DND-41 (cell line): ENCODE measurements around the gene UBL5.

ENCODE experiments used
- ATAC-seq: fragments of 200-7000 bp; cut with Tn5 transposase; 3 replicates; pipeline ENCODE4 v1.9.1; 2021; ENCODE audit warnings: low read depth; ENCODE audit not compliant: insufficient read depth
- DNase-seq: peaks from one replicate; pipeline ENCODE4 v3.0.0-alpha.2; 2020
- H2AFZ ChIP-seq: 2 replicates; pipeline ENCODE4 v1.6.0; 2012; ENCODE audit warnings: low read depth, low read length
- H3K27ac ChIP-seq: 2 replicates; pipeline ENCODE4 v1.5.1; 2012; ENCODE audit warnings: low read length, inconsistent platforms
- H3K27me3 ChIP-seq: fragments of 200-600 bp; sonication (generic); 2 replicates; pipeline ENCODE4 v1.6.0; 2012; ENCODE audit warnings: low read length, mild to moderate bottlenecking, inconsistent platforms; ENCODE audit not compliant: insufficient read depth, poor library complexity
- H3K36me3 ChIP-seq: 2 replicates; pipeline ENCODE4 v1.5.1; 2012; ENCODE audit warnings: low read length, inconsistent platforms; ENCODE audit not compliant: insufficient read depth
- H3K4me1 ChIP-seq: 2 replicates; pipeline ENCODE4 v1.5.1; 2012; ENCODE audit warnings: mild to moderate bottlenecking, low read length; ENCODE audit not compliant: insufficient read depth
- H3K4me2 ChIP-seq: 2 replicates; pipeline ENCODE4 v1.6.0; 2012; ENCODE audit warnings: mild to moderate bottlenecking, moderate library complexity, low read length, inconsistent platforms; ENCODE audit not compliant: insufficient read depth
- H3K4me3 ChIP-seq, 2 experiments: fragments of 200-600 bp in 1 of 2; shearing (Covaris generic) in 1 of 2; 2 replicates each; pipeline ENCODE4 v1.5.1; 2012 to 2016; ENCODE audit warnings: inconsistent platforms in 2 of 2, low read length in 2 of 2, mild to moderate bottlenecking in 2 of 2, low read depth in 1 of 2, moderate library complexity in 1 of 2
- H3K79me2 ChIP-seq: 2 replicates; pipeline ENCODE4 v1.6.0; 2012; ENCODE audit warnings: low read length, inconsistent platforms; ENCODE audit not compliant: insufficient read depth
- H3K9ac ChIP-seq: 2 replicates; pipeline ENCODE4 v1.6.0; 2012; ENCODE audit warnings: low read depth, mild to moderate bottlenecking, inconsistent platforms, low read length, moderate library complexity
- H3K9me3 ChIP-seq: 2 replicates; pipeline ENCODE4 v1.5.1; 2012; ENCODE audit warnings: low read length, moderate library complexity, mild to moderate bottlenecking, inconsistent platforms; ENCODE audit not compliant: insufficient read depth, severe bottlenecking
- H4K20me1 ChIP-seq: 2 replicates; pipeline ENCODE4 v1.6.0; 2012; ENCODE audit warnings: low read length; ENCODE audit not compliant: insufficient read depth
- CTCF ChIP-seq: IDR thresholded peaks from 2 replicates; pipeline ENCODE4 v1.5.1; 2012; ENCODE audit warnings: borderline replicate concordance, low read length, moderate library complexity, mild to moderate bottlenecking; ENCODE audit not compliant: poor library complexity, severe bottlenecking; ENCODE audit errors: extremely low read depth
- EZH2 ChIP-seq: IDR thresholded peaks from 3 replicates; pipeline ENCODE4 v1.6.1; 2012; ENCODE audit warnings: borderline replicate concordance, low read depth, mild to moderate bottlenecking, moderate library complexity, low read length, inconsistent platforms; ENCODE audit not compliant: severe bottlenecking

UBL5 gene

GRCh38 chr19:9797871-9798270 is 29.8 kb upstream of the UBL5 start:
- DNase-seq (no peak), ATAC-seq (no peak)
- H3K9ac ChIP-seq: no peak overlapping the region
- no peak overlapping the region for H3K4me2 ChIP-seq
- H4K20me1 ChIP-seq: no peaks in the 10 kb centered on the region
- no peaks in the 10 kb centered on the region for H3K27me3 ChIP-seq
- no peak overlapping the region for H3K4me3 ChIP-seq
- H3K36me3 ChIP-seq: no peaks in the 10 kb centered on the region
- no peaks in the 10 kb centered on the region for H3K79me2 ChIP-seq
- no peaks in the 10 kb centered on the region for H3K9me3 ChIP-seq
- peaks cover 19% of the 10 kb centered on the region for H3K4me1 ChIP-seq
- TF ChIP-seq CTCF (no peak), EZH2 (no peak)
- no peak overlapping the region for H2AFZ ChIP-seq
- no peak overlapping the region for H3K27ac ChIP-seq

GRCh38 chr19:9799162-9799561 is 28.6 kb upstream of the UBL5 start:
- H3K4me2 ChIP-seq: no peak overlapping the region

GRCh38 chr19:9801976-9802375 is 25.7 kb upstream of the UBL5 start:
- Histone ChIP-seq H3K27ac (no peak overlapping the region), H3K36me3 (peaks cover 10% of the 10 kb centered on the region; the same call in 1 of the 2 replicates), H2AFZ (no peak overlapping the region), H4K20me1 (no peaks in the 10 kb centered on the region), H3K27me3 (no peaks in the 10 kb centered on the region), H3K9me3 (no peaks in the 10 kb centered on the region), H3K9ac (no peak overlapping the region), H3K4me3 (no peak overlapping the region), H3K4me1 (no peaks in the 10 kb centered on the region), H3K4me2 (no peak overlapping the region), H3K79me2 (no peaks in the 10 kb centered on the region)
- DNase-seq (no peak), ATAC-seq (no peak)
- TF ChIP-seq EZH2 (no peak), CTCF (no peak)

More at GRCh38 chr19:9799162-9799561, 28.6 kb upstream of the UBL5 start:
- H3K9me3 ChIP-seq: no peaks in the 10 kb centered on the region
- H3K36me3 ChIP-seq: no peaks in the 10 kb centered on the region
- DNase-seq: no peak
- no peaks in the 10 kb centered on the region for H3K27me3 ChIP-seq
- H2AFZ ChIP-seq: no peak overlapping the region
- no peak overlapping the region for H3K9ac ChIP-seq
- no peaks in the 10 kb centered on the region for H3K79me2 ChIP-seq
- H3K27ac ChIP-seq: no peak overlapping the region
- H3K4me3 ChIP-seq: no peak overlapping the region
- peaks cover 11% of the 10 kb centered on the region for H3K4me1 ChIP-seq
- ATAC-seq: no peak
- H4K20me1 ChIP-seq: no peaks in the 10 kb centered on the region
- no peak for TF ChIP-seq EZH2
- no peak for TF ChIP-seq CTCF

- H3K4me3 ChIP-seq: no peak overlapping the region
- ATAC-seq: no peak
- DNase-seq: no peak
- H3K36me3 ChIP-seq: peaks cover 42% of the 10 kb centered on the region
- no peaks in the 10 kb centered on the region for H3K4me1 ChIP-seq
- no peak overlapping the region for H3K9ac ChIP-seq
- H3K9me3 ChIP-seq: no peaks in the 10 kb centered on the region
- no peaks in the 10 kb centered on the region for H3K79me2 ChIP-seq
- H3K27ac ChIP-seq: no peak overlapping the region
- H3K4me2 ChIP-seq: no peak overlapping the region
- no peak overlapping the region for H2AFZ ChIP-seq
- TF ChIP-seq EZH2 (no peak), CTCF (no peak)
- no peaks in the 10 kb centered on the region for H3K27me3 ChIP-seq
- no peaks in the 10 kb centered on the region for H4K20me1 ChIP-seq
Measured at GRCh38 chr19:9806803-9807202, 20.9 kb upstream of the UBL5 start.
